ENCODE data around the gene CUTA. TPM values are rescaled to one million over a fixed set of nuclear protein-coding genes. Genes with fewer than 3 reads are reported as not detected.
A peak's percentile ranks its signal among the peaks of the same experiment; 100 is the strongest.
"Not testable (repeated sequence)": the region's sequence is repeated elsewhere in the genome, so short reads cannot be mapped to it uniquely, and the experiment has no call there.

The CUTA gene
- total RNA-seq, 2 donors from 2014 or later: 107 to 110 TPM

DNA sequence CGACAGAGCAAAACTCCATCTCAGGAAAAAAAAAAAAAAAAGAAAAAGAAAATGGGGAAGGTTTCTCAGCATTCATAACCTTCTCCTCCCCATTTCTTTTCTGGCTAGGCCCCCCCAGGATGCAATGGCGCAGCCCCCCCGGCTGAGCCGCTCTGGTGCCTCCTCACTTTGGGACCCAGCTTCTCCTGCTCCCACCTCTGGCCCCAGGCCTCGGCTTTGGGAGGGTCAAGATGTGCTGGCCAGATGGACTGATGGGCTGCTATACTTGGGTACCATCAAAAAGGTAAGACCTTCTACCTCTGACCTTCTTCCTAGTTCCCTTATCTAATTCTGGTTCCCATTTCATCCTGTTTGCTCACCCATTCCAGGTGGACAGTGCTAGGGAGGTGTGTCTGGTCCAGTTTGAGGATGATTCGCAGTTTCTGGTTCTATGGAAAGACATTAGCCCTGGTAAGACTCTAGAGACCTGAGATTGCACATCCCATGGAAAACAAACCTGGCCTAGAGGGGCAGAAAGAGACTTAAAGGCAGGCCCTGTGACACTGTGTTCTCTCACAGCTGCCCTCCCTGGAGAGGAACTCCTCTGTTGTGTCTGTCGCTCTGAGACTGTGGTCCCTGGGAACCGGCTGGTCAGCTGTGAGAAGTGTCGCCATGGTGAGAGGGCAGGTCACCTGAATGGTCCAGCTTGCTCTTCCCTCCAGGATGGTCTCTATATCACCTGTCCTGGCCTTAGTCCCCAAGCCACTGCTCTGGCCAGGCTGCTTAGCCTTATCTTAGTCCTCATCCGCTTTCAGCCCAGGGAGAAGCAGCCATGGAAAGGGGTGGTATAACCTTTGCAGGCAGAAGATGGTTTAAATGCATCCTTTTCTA lies 5.5 kb downstream of the CUTA start:
- intact Hi-C loops (cut with DNase I): no loop called here
- no peak for DNase-seq (ENCODE audit: low spot score)

DNA sequence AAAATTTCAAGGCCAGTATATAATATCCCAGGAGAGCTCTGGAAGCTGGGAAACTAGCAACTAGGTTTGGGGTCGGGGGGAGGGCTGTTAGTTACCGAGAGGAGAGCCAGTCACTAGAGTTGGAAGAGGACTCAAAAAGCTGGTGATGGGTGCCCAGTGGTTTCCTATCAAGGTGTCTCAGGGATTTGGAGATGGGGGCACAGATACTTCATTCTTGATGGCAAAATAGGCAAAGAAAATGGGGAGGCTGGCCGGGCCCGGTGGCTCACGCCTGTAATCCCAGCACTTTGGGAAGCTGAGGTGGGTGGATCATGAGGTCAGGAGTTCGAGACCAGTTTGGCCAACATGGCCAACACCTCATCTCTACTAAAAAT lies 6.3 kb downstream of the CUTA start:
- intact Hi-C loops (cut with DNase I): no loop called here
- DNase-seq (ENCODE audit: low spot score): no peak

- intact Hi-C loops (cut with DNase I): no loop called here
- DNase-seq (ENCODE audit: low spot score): no peak
Measured at GRCh38 chr6:33410711-33411631, 6.9 kb downstream of the CUTA start, which contains the start of gene PHF1. PHF1 (plus strand) TSS chr6:33411014; CDS start chr6:33412264, 1,250 bp downstream.

DNA sequence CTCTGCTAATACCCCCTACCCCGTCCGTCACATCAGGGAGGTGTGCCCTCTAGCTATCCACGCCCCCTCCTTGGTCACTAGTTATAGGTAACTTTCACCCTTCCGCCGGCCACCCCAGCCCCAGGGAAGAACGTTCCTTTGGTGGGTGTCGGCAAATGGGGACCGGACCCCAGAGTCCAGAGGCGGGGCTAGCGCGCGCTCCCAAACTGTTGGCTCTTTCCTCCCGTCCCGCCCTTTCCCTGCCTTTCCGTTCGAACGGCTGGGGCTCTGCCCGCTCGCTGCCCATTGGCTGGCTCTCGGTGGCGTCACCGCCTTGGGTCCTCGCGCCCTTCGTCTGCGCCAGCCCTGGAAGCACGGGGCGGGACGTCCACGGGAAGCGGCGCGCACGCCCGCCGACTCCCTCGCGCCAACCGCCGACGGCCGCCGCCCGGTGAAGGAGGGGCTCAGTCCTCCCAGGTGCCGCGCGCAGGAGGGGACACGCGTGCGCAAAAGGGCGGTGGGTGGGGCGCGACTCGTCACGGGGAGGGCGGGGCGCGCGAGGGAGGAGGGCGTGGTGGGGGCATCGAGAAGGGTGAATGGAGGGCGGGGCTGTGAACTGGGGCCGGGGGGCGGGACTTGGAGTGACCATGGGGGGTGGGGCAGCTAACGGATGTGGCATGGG lies 7.7 kb downstream of the CUTA start:
- peak; percentile 99 for DNase-seq (ENCODE audit: low spot score)
- intact Hi-C loops (cut with DNase I): no loop called here

DNA sequence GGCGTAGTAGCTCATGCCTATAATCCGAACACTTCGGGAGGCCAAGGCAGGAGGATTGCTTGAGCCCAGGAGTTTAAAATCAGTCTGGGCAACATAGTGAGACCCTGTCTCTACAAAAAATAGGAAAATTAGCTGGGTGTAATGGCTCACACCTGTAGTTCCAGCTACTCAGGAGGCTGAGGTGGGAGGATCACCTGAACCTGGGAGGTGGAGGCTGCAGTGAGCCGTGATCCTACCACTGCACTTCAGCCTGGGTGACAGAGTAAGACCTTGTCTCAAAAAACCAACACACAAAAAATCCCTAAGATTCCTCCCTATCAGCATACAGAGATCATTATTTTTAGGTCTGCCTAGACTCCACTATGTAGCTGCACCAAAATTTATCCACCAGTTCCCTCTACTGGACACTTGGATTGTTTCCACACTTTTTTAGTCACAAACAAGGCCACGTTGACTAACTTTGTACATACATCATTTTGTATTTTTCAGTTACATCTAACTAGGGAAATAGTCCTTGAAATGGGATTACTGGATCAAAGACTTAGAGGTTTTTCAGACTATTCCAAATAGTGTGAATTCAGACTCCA lies 10.7 kb downstream of the CUTA start:
- intact Hi-C loops (cut with DNase I): no loop called here

GRCh38 chr6:33406126-33406525 lies 11.8 kb downstream of the CUTA start:
- DNase-seq (ENCODE audit: low spot score): no peak
- intact Hi-C loops (cut with DNase I): no loop called here

More for the DNA sequence above, 10.7 kb downstream of the CUTA start:
- no peak for DNase-seq (ENCODE audit: low spot score)

DNA sequence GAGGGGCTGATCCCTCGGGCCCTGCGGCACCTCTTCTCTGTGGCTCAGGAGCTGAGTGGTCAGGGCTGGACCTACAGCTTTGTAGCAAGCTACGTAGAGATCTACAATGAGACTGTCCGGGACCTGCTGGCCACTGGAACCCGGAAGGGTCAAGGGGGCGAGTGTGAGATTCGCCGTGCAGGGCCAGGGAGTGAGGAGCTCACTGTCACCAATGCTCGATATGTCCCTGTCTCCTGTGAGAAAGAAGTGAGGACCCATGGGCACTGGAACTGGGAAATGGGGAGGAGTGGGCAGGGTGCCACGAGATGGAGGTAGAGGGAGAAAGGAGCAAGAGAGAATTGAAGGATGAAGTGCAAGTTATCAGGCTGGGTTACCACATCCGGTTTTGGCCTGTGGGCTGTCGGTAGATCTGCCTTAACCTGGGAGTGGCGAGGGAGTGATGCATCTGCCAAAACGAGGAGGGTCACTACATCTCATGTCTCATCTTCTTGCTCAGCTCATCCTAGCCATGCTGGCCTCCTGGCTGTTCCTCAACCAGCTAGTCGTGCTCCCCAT lies 12.4 kb downstream of the CUTA start:
- intact Hi-C loops (cut with DNase I): no loop called here
- DNase-seq (ENCODE audit: low spot score): no peak

GRCh38 chr6:33404884-33405283 lies 13.0 kb downstream of the CUTA start:
- DNase-seq (ENCODE audit: low spot score): no peak
- intact Hi-C loops (cut with DNase I): no loop called here

DNA sequence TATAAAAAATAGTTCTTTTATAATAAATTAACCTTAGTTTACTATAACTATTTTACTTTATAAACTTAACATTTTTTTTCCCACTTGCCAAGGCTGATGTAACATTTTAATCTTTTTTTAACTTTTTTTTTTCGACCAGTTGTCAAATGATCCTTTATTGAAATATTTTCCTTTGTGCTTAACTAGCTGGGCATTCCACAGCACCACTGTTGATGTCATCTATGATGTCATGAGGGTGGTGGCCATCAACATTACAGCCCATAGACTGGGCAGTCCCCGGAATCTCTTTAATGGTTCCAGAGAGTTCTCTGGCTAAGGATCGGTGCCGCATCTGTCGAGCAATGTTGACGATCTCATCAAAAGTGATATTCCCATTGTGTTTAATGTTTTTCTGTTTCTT lies 18.0 kb downstream of the CUTA start:
- intact Hi-C loops (cut with DNase I); DNase-seq (ENCODE audit: low spot score): not testable (repeated sequence)

DNA sequence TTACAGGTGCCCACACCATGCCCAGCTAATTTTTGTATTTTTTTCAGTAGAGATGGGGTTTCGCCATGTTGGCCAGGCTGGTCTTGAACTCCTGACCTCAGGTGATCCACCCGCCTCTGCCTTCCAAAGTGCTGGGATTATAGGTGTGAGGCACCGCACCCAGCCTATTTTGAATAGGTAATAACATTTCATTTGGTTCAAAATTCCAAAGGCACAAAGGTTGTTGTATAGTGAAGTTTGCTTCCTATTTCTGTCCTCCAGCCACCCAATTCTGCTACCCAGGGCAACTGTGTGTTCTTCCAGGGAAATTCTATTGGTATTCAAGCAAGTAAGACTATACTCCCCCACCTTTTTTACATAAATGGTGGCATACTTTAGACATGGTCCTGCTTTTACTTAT lies 19.3 kb downstream of the CUTA start:
- intact Hi-C loops (cut with DNase I): not testable (repeated sequence)

DNA sequence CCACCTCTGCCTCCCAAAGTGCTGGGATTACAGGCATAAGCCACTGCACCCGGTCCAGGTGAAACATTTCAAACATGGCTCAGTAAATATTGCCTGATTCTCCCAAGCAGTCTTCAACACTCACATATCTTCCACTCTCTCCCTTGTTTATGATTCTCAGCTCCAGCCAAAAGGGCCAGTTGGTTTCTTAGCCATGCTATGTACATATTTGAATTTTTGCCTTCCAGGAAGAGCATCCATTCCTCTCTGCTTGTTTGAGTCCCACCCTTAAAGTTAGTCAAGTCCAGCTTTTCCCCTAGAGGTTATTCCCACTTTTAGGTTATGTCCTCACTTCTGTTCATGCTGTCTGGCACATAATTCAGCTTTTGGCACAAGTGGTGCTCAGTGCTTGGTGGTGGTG lies 20.4 kb downstream of the CUTA start:
- no peak for DNase-seq (ENCODE audit: low spot score)
- intact Hi-C loops (cut with DNase I): no loop called here

More for the DNA sequence above, 19.3 kb downstream of the CUTA start:
- DNase-seq (ENCODE audit: low spot score): not testable (repeated sequence)

GRCh38 chr6:33392979-33393378 lies 24.9 kb downstream of the CUTA start:
- DNase-seq (ENCODE audit: low spot score): no peak
- intact Hi-C loops (cut with DNase I): no loop called here

DNA sequence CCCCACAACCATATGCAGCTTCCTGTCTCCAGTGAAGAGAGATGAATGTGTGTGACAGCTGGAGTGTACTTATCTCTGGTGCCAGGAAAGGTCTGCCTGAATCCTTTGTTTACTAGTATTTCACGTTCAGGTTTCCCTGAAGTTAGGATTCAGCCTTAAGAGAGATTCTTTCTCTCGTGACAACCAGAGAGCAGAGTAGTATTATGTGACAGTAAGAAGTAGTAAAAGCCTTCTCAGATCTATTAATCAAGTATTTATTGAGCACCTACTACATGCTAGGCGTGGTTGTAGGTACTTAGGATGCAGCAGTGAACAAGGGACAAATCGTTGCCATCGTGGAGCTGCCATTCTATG lies 25.3 kb downstream of the CUTA start:
- intact Hi-C loops (cut with DNase I): no loop called here
- DNase-seq (ENCODE audit: low spot score): no peak

GRCh38 chr6:33391922-33392594 lies 25.8 kb downstream of the CUTA start:
- intact Hi-C loops (cut with DNase I): no loop called here
- DNase-seq (ENCODE audit: low spot score): no peak

GRCh38 chr6:33391278-33391921 lies 26.5 kb downstream of the CUTA start, which contains the start of gene KIFC1:
KIFC1 (plus strand) TSS chr6:33391823; CDS start chr6:33391986, 163 bp downstream.
- DNase-seq (ENCODE audit: low spot score): peak; percentile 100
- intact Hi-C loops (cut with DNase I): no loop called here

DNA sequence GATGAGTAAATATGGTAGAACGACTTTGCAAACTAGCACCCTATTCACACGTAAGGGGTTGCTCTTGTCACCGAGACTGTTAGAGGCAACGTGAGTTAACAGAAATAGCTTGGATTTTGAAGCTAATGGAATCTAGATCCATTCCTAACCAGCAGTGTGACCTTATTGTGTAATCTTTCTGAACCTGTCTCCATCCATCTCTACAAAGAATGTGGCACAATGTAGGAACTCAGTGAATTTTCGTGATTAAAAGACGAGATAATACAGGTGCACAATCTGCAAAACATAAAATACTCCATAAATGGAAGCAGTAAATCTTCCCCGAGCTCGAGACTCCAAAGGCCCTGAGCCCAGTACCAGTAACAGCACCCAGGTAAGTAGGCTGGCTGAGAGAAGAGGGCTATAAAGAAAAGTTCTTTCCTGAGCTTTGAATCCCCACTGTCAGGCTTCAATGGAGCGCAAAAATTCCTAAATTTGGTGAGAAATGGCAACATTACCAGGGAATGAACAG lies 27.1 kb downstream of the CUTA start:
- intact Hi-C loops (cut with DNase I): no loop called here
- DNase-seq (ENCODE audit: low spot score): no peak

DNA sequence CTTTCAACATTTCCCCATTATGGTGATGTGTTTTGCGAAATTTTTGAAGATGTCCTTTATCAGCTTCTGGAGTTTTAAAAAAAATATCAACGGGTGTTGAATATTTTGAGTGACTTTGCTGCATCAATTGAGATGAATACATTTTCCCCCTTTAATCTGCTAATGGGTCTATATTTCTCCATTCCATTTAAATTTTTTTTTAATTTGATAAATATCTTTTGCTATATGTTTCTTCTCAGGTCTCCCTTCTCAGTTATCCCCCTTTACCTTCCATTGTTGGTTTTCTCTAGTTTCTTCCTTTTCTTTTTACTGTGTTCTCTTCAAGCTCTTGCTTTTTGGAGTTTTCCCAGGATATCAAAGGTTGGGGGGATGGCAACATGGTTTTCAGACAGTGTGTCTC lies 27.7 kb downstream of the CUTA start:
- DNase-seq (ENCODE audit: low spot score): no peak
- intact Hi-C loops (cut with DNase I): no loop called here

- intact Hi-C loops (cut with DNase I): no loop called here
- no peak for DNase-seq (ENCODE audit: low spot score)
Measured at GRCh38 chr6:33384581-33385020, 33.3 kb downstream of the CUTA start.
